Astrocyte (in vitro differentiated cells and primary cell): Measurements from ENCODE around the gene EDA. TPM values are rescaled to one million over a fixed set of nuclear protein-coding genes. Genes with fewer than 3 reads are reported as not detected.

Source experiments
- DNase-seq: peaks from one replicate; pipeline ENCODE4 v3.0.0-alpha.2; 2010; ENCODE audit warnings: low read depth
- FAIRE-seq: peaks from 2 replicates; lab custom pipeline; 2011; peaks lifted over from hg19 to GRCh38; lab: Jason Lieb, UNC
- H2AFZ ChIP-seq: 2 replicates; pipeline ENCODE4 v1.6.0; 2012; ENCODE audit warnings: low read depth, low read length, inconsistent platforms
- H3K27ac ChIP-seq: 2 replicates; pipeline ENCODE4 v1.5.1; 2011; ENCODE audit warnings: low read depth, low read length, inconsistent platforms
- H3K27me3 ChIP-seq: 2 replicates; pipeline ENCODE4 v1.6.0; 2011; ENCODE audit warnings: low read length, inconsistent platforms; ENCODE audit not compliant: insufficient read depth
- H3K36me3 ChIP-seq: 2 replicates; pipeline ENCODE4 v1.5.1; 2011; ENCODE audit warnings: low read length, inconsistent platforms; ENCODE audit not compliant: insufficient read depth
- H3K4me1 ChIP-seq: 2 replicates; pipeline ENCODE4 v1.5.1; 2011; ENCODE audit warnings: low read length, inconsistent platforms; ENCODE audit not compliant: insufficient read depth
- H3K4me2 ChIP-seq: 2 replicates; pipeline ENCODE4 v1.6.0; 2012; ENCODE audit warnings: low read length, inconsistent platforms
- H3K4me3 ChIP-seq: 2 replicates; pipeline ENCODE4 v1.5.1; 2011; ENCODE audit warnings: low read depth, mild to moderate bottlenecking, low read length, inconsistent platforms; ENCODE audit not compliant: insufficient read depth
- H3K79me2 ChIP-seq: 2 replicates; pipeline ENCODE4 v1.6.0; 2012; ENCODE audit warnings: mild to moderate bottlenecking, low read length, inconsistent platforms; ENCODE audit not compliant: insufficient read depth
- H3K9ac ChIP-seq: 2 replicates; pipeline ENCODE4 v1.6.0; 2012; ENCODE audit warnings: mild to moderate bottlenecking, low read length, inconsistent platforms
- H3K9me3 ChIP-seq: 2 replicates; pipeline ENCODE4 v1.5.1; 2012; ENCODE audit warnings: low read depth, mild to moderate bottlenecking, low read length, inconsistent platforms; ENCODE audit not compliant: insufficient read depth
- H4K20me1 ChIP-seq: 2 replicates; pipeline ENCODE4 v1.6.0; 2012; ENCODE audit warnings: low read length, inconsistent platforms; ENCODE audit not compliant: insufficient read depth
- H3K27ac Mint-ChIP-seq: one replicate; pipeline ENCODE4 v1.8.0; 2021; ENCODE audit warnings: mild to moderate bottlenecking, mixed read lengths; ENCODE audit not compliant: unreplicated experiment
- H3K27me3 Mint-ChIP-seq: one replicate; pipeline ENCODE4 v1.8.0; 2021; ENCODE audit warnings: low read depth, mixed read lengths; ENCODE audit not compliant: unreplicated experiment
- H3K36me3 Mint-ChIP-seq: one replicate; pipeline ENCODE4 v1.8.0; 2021; ENCODE audit warnings: low read depth, mixed read lengths; ENCODE audit not compliant: unreplicated experiment
- H3K4me1 Mint-ChIP-seq: one replicate; pipeline ENCODE4 v1.8.0; 2021; ENCODE audit warnings: low read depth, mixed read lengths; ENCODE audit not compliant: unreplicated experiment
- H3K4me3 Mint-ChIP-seq: one replicate; pipeline ENCODE4 v1.8.0; 2021; ENCODE audit warnings: mild to moderate bottlenecking, moderate library complexity, mixed read lengths; ENCODE audit not compliant: unreplicated experiment
- H3K9me3 Mint-ChIP-seq: one replicate; pipeline ENCODE4 v1.8.0; 2021; ENCODE audit warnings: mild to moderate bottlenecking, mixed read lengths; ENCODE audit not compliant: unreplicated experiment
- CTCF ChIP-seq: IDR thresholded peaks from 2 replicates; pipeline ENCODE4 v1.5.1; 2011; ENCODE audit warnings: low read depth, mild to moderate bottlenecking, inconsistent platforms, low read length, moderate library complexity; ENCODE audit not compliant: insufficient read depth
- EZH2 ChIP-seq: IDR thresholded peaks from 2 replicates; pipeline ENCODE4 v1.6.1; 2012; ENCODE audit warnings: mild to moderate bottlenecking, low read length, inconsistent platforms; ENCODE audit not compliant: insufficient read depth
- total RNA-seq: library from RNA; stranded (reverse); gene quantifications from 2 replicates; pipeline ENCODE4 v1.2.1, GENCODE V29; 2021

EDA gene
- total RNA-seq, 1 donor from 2014 or later, result 1.8 TPM

DNA sequence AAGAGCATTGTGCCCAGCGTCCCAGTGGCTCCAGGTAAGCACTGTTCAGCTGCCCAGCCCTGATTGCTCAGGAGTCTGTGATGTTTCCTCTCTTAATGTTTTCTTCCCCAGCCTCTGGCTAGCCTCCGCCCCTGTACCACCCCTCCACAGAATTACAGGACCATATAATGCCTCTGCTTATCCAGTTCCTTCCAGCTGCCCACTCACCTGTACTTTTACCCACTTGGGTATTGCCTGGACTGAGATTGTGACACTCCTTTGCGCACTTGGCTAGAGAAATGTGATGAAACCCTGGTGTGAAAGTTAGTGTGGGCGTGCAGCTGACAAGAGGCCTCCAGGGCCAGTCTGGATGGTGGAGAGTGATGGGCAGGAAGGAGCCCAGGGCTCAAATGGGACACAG lies 434.0 kb downstream of the EDA start, which contains the start of gene AWAT2:
AWAT2 (minus strand) TSS at position 14 of the 400 bp plus-strand sequence; CDS start at position 8, 6 bp downstream.
- peaks cover 4% of the 10 kb centered on the region for H3K4me1 ChIP-seq
- H3K4me1 Mint-ChIP-seq, result no peaks in the 10 kb centered on the region
- H2AFZ ChIP-seq, result no peak within 1 kb of the TSS
- H3K4me2 ChIP-seq, result no peak within 1 kb of the TSS
- no peaks in the 10 kb centered on the region for H4K20me1 ChIP-seq
- H3K9ac ChIP-seq, result no peak within 1 kb of the TSS
- no peaks in the 10 kb centered on the region for H3K36me3 Mint-ChIP-seq
- FAIRE-seq (no peak), DNase-seq (no peak)
- no peak for TF ChIP-seq EZH2
- no peak for TF ChIP-seq CTCF
- no peak within 1 kb of the TSS for H3K27ac Mint-ChIP-seq
- no peaks in the 10 kb centered on the region for H3K27me3 ChIP-seq
- no peak within 1 kb of the TSS for H3K4me3 Mint-ChIP-seq
- no peak within 1 kb of the TSS for H3K27ac ChIP-seq
- H3K4me3 ChIP-seq, result no peak within 1 kb of the TSS
- peaks cover 5% of the 10 kb centered on the region for H3K27me3 Mint-ChIP-seq
- H3K36me3 ChIP-seq, result no peaks in the 10 kb centered on the region
- H3K9me3 ChIP-seq, result no peaks in the 10 kb centered on the region
- no peaks in the 10 kb centered on the region for H3K79me2 ChIP-seq
- peaks cover 3% of the 10 kb centered on the region for H3K9me3 Mint-ChIP-seq

DNA sequence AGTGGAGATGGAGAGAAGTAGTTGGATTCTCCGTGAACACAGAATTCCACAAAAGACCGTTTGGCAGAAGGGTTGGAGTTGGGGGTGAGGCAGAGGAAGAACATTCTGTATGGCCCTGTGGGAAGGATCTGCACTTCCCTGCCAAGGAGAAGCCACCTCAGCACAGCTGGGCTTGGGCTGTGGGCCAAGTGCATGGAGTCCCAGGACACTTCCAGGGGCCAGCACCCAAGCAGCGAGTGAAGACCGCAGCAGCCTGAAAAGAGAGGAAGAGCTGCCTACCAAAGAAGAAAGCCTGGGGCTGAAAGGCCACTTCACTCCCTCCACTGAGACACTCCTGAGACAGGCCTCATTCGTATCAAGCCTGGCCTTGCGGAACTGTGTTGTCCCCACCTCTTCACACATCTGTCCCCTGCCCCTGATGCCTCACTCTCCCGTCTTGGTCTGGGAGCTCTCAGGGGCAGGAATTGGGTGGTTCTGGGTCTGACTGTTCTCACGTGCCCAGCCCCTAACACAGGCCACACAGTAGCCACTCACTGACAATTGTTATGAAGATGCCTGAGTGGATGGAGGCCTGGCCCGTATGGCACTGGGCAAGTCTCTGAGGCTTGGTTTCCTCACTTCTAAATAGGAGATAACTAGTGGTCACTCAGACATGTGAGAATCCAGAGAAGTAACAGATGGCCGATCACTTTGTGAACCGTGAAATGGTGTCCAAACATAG lies 437.1 kb downstream of the EDA start:
- no peaks in the 10 kb centered on the region for H3K36me3 ChIP-seq
- H3K4me3 ChIP-seq, result no peak overlapping the region
- no peaks in the 10 kb centered on the region for H3K9me3 ChIP-seq
- peaks cover 3% of the 10 kb centered on the region for H3K9me3 Mint-ChIP-seq
- FAIRE-seq (no peak), DNase-seq (no peak)
- no peak overlapping the region for H3K4me3 Mint-ChIP-seq
- TF ChIP-seq CTCF (no peak), EZH2 (no peak)
- no peaks in the 10 kb centered on the region for H3K27me3 ChIP-seq
- H3K4me2 ChIP-seq, result no peak overlapping the region
- H3K4me1 ChIP-seq, result no peaks in the 10 kb centered on the region
- H3K27me3 Mint-ChIP-seq, result peaks cover 5% of the 10 kb centered on the region
- no peaks in the 10 kb centered on the region for H3K36me3 Mint-ChIP-seq
- H3K9ac ChIP-seq, result no peak overlapping the region
- H2AFZ ChIP-seq, result no peak overlapping the region
- H3K27ac Mint-ChIP-seq, result no peak overlapping the region
- H4K20me1 ChIP-seq, result no peaks in the 10 kb centered on the region
- no peaks in the 10 kb centered on the region for H3K79me2 ChIP-seq
- H3K4me1 Mint-ChIP-seq, result no peaks in the 10 kb centered on the region
- no peak overlapping the region for H3K27ac ChIP-seq

- Histone ChIP-seq H3K4me3 (no peak overlapping the region), H3K27ac (no peak overlapping the region), H3K79me2 (no peaks in the 10 kb centered on the region), H3K36me3 (no peaks in the 10 kb centered on the region), H3K9me3 (no peaks in the 10 kb centered on the region), H2AFZ (no peak overlapping the region), H3K4me1 (no peaks in the 10 kb centered on the region), H3K4me2 (no peak overlapping the region), H4K20me1 (no peaks in the 10 kb centered on the region), H3K9ac (no peak overlapping the region), H3K27me3 (no peaks in the 10 kb centered on the region)
- FAIRE-seq, result peak; percentile 73
- Mint-ChIP-seq H3K36me3 (no peaks in the 10 kb centered on the region), H3K9me3 (peaks cover 3% of the 10 kb centered on the region), H3K27me3 (peaks cover 5% of the 10 kb centered on the region), H3K4me1 (no peaks in the 10 kb centered on the region), H3K4me3 (no peak overlapping the region), H3K27ac (no peak overlapping the region)
- no peak for TF ChIP-seq CTCF
- no peak for TF ChIP-seq EZH2
- DNase-seq, result no peak
Observed at GRCh38 chrX:70054391-70054790, 438.5 kb downstream of the EDA start.
